ENCODE data around the gene CLEC18B. TPM values are rescaled to one million over a fixed set of nuclear protein-coding genes. Genes with fewer than 3 reads are reported as not detected.

Gene CLEC18B
- total and polyA plus RNA-seq, 4 donors = 0.65 to 1.9 (median 0.77) TPM; not detected in 1

GRCh38 chr16:74455619-74456289 is 34.5 kb upstream of the CLEC18B start:
- 84 to 92% methylated on average over 10 of the region's 10 CpGs for WGBS, 2 donors
- H3K9ac ChIP-seq (ENCODE audit: insufficient read depth in 1 of 2, low read length in 2 of 2) = no peak overlapping the region
- H3K4me1 ChIP-seq (ENCODE audit: control insufficient read depth in 5 of 5, insufficient read depth in 5 of 5, low read length in 5 of 5) = no peaks in the 10 kb centered on the region
- H3K9me3 ChIP-seq (ENCODE audit: control insufficient read depth in 4 of 4, insufficient read depth in 3 of 4, low read length in 3 of 4) = peaks cover 0 to 2% (median 0%) of the 10 kb centered on the region in 4 donors
- no peaks in the 10 kb centered on the region for H3K27me3 ChIP-seq (ENCODE audit: control insufficient read depth in 3 of 3, insufficient read depth in 3 of 3, low read length in 2 of 3)
- ATAC-seq (ENCODE audit: insufficient read depth, low FRiP score) (no peak), DNase-seq (no peak)
- TF ChIP-seq CTCF (IDR thresholded peaks at IDR 0.05; ENCODE audit: control extremely low read depth, extremely low read depth) = no peak
- H3K4me3 ChIP-seq = no peak overlapping the region
- H3K27ac ChIP-seq (ENCODE audit: low read depth in 1 of 2, low read length in 1 of 2) = no peak overlapping the region
- H3K36me3 ChIP-seq (ENCODE audit: control insufficient read depth in 4 of 4, insufficient read depth in 4 of 4, low read length in 4 of 4) = peaks cover 20 to 56% (median 45%) of the 10 kb centered on the region in 4 donors

- DNase-seq = no peak
- ATAC-seq (ENCODE audit: insufficient read depth, low FRiP score) = no peak
- Histone ChIP-seq H3K9me3 (ENCODE audit: control insufficient read depth in 4 of 4, insufficient read depth in 3 of 4, low read length in 3 of 4) (peaks cover 0 to 2% (median 0%) of the 10 kb centered on the region in 4 donors), H3K4me1 (ENCODE audit: control insufficient read depth in 5 of 5, insufficient read depth in 5 of 5, low read length in 5 of 5) (peaks cover 0 to under 1% (median 0%) of the 10 kb centered on the region in 5 donors), H3K27ac (ENCODE audit: low read depth in 1 of 2, low read length in 1 of 2) (no peak overlapping the region), H3K36me3 (ENCODE audit: control insufficient read depth in 4 of 4, insufficient read depth in 4 of 4, low read length in 4 of 4) (peaks cover 20 to 56% (median 43%) of the 10 kb centered on the region in 4 donors), H3K4me3 (no peak overlapping the region), H3K9ac (ENCODE audit: insufficient read depth in 1 of 2, low read length in 2 of 2) (no peak overlapping the region), H3K27me3 (ENCODE audit: control insufficient read depth in 3 of 3, insufficient read depth in 3 of 3, low read length in 2 of 3) (no peaks in the 10 kb centered on the region)
- 88 to 97% methylated on average over 7 of the region's 7 CpGs for WGBS, 2 donors
- TF ChIP-seq CTCF (IDR thresholded peaks at IDR 0.05; ENCODE audit: control extremely low read depth, extremely low read depth) = no peak
Measured at GRCh38 chr16:74455213-74455612, 33.9 kb upstream of the CLEC18B start.

- Histone ChIP-seq H3K4me1 (ENCODE audit: control insufficient read depth in 5 of 5, insufficient read depth in 5 of 5, low read length in 5 of 5) (peaks cover 0 to 14% (median 0%) of the 10 kb centered on the region in 5 donors), H3K4me3 (no peak overlapping the region), H3K9ac (ENCODE audit: insufficient read depth in 1 of 2, low read length in 2 of 2) (no peak overlapping the region), H3K9me3 (ENCODE audit: control insufficient read depth in 4 of 4, insufficient read depth in 3 of 4, low read length in 3 of 4) (peaks cover 0 to 2% (median 0%) of the 10 kb centered on the region in 4 donors), H3K27me3 (ENCODE audit: control insufficient read depth in 3 of 3, insufficient read depth in 3 of 3, low read length in 2 of 3) (no peaks in the 10 kb centered on the region), H3K36me3 (ENCODE audit: control insufficient read depth in 4 of 4, insufficient read depth in 4 of 4, low read length in 4 of 4) (peaks cover 14 to 51% (median 40%) of the 10 kb centered on the region in 4 donors), H3K27ac (ENCODE audit: low read depth in 1 of 2, low read length in 1 of 2) (no peak overlapping the region)
- no peak for TF ChIP-seq CTCF (IDR thresholded peaks at IDR 0.05; ENCODE audit: control extremely low read depth, extremely low read depth)
- DNase-seq = no peak
- 94 to 97% methylated on average over 14 of the region's 14 CpGs for WGBS, 2 donors
- no peak for ATAC-seq (ENCODE audit: insufficient read depth, low FRiP score)
Measured at GRCh38 chr16:74451951-74452758, 30.9 kb upstream of the CLEC18B start.

Data from lung (tissue), 12 donors.